Stimulated activated CD8-positive, alpha-beta memory T cell treated with anti-CD3 and anti-CD28 coated beads, Interleukin-7, amount 100 ng/mL, for 48 hours (primary cell): ENCODE data around the gene PLD4.
"Not testable (repeated sequence)": the region's sequence is repeated elsewhere in the genome, so short reads cannot be mapped to it uniquely, and the experiment has no call there.

Experiments used
- DNase-seq, 2 donors: peaks; one replicate each; pipeline ENCODE4 v3.0.0-alpha.2; 2020; ENCODE audit warnings: low read depth in 1 of 2; ENCODE audit errors: extremely low read depth in 1 of 2

The PLD4 gene, protein sequence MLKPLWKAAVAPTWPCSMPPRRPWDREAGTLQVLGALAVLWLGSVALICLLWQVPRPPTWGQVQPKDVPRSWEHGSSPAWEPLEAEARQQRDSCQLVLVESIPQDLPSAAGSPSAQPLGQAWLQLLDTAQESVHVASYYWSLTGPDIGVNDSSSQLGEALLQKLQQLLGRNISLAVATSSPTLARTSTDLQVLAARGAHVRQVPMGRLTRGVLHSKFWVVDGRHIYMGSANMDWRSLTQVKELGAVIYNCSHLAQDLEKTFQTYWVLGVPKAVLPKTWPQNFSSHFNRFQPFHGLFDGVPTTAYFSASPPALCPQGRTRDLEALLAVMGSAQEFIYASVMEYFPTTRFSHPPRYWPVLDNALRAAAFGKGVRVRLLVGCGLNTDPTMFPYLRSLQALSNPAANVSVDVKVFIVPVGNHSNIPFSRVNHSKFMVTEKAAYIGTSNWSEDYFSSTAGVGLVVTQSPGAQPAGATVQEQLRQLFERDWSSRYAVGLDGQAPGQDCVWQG

DNA sequence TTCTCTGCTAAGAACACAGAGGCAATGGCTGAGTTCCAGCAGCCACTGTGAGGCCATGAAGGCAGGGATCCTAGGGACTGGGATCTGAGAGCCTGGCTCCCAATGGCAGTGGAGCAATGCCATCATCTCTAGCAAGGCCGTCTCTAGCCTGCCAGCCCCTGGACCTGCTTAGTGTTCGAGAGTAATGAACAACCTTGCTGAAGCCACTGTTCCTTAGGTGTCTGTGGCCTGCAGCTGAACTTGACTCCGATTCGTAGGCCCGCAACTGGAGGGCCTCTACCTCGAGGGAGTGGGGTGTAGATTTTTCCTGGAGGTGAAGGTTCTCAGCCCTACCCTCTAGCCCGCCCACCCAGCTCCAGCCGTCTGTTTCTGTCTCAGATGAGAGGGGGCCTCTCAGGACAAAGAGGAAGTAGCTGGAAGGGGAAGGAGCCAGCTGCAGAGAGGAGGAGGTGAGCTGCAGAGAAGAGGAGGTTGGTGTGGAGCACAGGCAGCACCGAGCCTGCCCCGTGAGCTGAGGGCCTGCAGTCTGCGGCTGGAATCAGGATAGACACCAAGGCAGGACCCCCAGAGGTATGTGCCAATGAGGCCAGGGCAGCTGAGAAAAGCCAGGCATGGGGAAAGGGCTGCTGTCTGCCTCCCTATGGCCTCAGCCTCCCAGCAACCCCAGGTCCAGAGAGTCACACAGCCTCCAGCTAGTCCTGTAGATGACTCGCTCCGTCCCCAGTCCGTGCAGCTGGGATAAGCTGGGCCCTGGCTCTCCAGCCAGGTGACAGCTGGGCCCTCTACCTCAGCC is at the start of gene PLD4:
TSS of gene PLD4 (plus strand) at position 459 of the 793 bp plus-strand sequence. CDS start 2,262 bp downstream, outside the sequence.
- no peak for DNase-seq

GRCh38 chr14:104875412-104875751 is 49.3 kb upstream of the PLD4 start:
- DNase-seq, result no peak

GRCh38 chr14:104875811-104876210 is 48.9 kb upstream of the PLD4 start:
- DNase-seq, result no peak

DNA sequence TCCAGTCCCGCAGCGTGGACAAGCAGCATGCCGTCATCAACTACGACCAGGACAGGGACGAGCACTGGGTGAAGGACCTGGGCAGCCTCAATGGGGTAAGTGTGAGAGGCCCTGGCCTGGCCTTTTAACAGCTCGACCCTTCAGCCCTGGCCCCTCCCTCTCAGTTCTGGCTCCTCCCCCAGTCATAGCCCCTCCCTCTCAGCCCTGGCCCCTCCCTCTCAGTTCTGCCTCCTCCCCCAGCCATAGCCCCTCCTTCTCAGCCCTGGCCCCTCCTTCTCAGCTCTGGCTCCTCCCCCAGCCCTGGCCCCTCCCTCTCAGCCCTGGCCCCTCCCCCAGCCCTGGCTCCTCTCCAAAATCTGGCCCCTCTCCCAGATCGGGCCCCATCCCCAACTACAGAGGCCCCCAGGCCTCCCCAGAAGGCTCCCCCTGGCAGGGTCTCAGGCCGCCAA is 48.4 kb upstream of the PLD4 start:
- DNase-seq, result no peak

DNA sequence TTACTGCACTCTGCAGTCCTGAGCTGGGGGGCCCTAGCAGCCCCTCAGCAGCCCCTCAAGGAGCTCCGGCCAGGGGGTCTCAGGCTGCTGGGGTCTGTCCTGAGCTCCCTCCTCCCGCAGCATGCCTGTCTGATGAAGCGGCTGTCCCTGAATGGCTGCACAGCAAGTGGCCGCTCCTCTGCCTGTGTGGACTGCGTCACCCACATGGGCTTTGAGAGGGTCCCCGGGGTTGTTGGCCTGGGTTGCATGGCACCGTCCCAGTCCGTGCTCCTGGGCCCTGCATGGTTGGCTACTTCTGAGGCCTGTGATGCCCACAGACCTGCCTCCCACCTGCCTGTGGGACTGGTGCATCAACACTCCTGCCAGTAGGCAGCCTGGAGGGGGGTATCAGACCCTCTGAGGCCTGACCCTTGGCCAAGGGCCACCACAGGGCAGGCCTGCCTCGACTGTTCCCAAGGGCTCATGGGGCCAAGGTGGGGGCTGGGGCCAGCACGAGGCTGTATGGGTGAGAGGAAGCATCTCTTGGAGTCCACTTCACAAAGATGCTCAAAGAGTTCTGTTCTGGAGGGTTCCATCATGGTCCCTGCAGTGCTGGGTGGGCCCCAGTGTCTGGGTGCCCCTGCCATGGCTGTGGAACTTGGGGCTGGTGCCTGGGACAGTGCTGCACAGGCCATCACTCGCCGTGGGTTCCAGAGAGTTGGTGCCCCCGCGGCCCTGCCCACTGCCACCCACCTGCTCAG is 47.4 kb upstream of the PLD4 start:
- DNase-seq, result no peak

DNA sequence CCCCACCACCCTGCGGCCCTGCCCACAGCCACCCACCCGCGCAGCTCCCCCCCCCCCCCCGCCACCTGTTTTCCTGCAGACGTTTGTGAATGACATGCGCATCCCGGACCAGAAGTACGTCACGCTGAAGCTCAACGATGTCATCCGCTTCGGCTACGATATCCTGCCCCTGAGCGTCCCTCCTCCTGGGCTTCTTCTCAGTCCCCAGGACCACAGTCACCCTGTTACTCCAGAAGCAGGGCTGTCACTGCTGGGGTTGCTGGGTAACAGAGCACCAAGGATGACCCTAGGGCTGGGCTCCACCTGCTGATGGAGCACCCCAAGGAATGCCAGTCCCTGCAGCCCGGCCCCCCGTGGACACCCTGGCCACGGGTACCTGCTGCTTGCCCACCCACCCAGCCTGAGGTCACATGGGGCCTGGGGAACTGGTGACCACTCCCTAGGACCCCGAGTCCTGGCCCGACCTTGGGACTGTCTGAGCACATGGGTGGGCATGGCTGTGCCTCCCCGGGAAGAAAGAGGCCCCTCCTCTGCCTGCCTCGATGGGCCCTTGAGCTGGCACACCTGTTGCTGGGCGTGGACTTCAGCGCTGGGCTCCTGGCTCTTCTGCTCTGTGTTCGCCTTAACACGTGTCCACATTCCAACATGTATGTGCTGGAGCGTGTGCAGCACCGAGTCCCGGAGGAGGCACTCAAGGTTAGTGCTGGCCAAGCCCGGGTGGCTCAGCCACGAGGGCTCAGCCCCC is 46.7 kb upstream of the PLD4 start:
- DNase-seq, result no peak

- DNase-seq, result no peak
These were observed 46.1 kb upstream of the PLD4 start for GRCh38 chr14:104878582-104878981.

DNA sequence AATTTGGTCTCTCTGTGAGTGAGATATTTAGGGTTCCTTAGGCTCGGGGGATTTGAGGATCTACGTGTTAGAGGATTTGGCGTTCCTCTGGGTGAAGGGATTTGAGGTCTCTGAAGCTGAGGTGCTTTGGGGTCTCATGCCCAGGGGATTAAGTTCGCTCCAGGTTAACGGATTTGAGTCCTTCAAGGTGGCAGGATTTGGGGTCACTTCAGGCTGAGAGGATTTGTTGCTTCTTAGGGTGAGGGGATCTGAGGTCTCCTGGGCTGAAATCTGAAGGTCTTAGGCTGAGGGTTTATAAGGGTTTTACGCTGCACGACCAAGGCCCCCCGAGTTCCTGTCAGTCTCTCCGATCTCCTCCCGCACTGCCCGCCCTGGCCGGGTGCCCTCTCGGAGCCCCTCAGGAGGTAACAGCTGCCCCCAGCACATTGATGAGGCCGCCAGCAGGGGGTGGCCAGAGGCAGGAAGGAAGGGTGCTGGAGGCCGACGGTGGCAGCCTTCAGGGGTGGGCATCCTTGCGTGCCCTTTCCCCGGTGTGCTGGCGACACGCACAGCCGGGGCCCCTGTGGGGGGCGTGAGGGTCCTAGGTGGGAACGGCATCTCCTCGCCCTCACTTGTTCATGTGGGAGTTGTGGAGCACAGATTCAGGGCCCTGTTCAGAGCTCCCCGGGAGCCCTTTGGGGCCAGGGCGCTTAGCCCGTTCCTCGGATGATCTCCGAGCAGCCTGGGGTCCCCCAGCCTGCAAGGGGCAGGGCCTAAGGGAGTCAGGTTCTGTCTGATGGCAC is 45.3 kb upstream of the PLD4 start:
- no peak for DNase-seq

DNA sequence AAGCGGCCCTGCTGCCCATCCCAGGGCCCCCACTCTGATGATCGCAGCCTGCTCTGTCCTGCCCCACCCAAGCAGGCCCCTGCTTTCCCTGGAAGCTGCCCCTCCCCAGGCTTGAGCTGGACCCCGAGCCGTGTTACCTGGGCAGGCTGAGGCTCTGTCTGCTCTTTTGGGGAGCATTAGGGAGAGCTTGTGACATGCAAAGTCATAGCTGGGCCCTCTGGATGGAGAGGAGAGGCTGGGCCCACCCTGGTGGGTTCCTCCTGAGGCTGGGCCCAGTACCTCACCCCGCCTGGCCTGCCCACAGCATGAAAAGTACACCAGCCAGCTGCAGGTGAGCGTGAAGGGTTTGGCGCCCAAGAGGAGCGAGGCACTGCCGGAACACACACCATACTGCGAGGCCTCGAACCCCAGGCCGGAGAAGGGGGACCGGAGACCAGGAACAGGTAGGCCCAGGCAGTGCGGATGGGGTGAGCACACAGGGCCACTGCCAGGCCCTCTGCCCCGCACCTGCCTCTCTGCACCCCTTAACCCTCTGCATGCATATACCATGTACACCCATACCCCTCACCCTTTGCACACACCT is 44.6 kb upstream of the PLD4 start:
- DNase-seq, result no peak

- no peak for DNase-seq
These were observed 44.0 kb upstream of the PLD4 start for GRCh38 chr14:104880584-104881210.

DNA sequence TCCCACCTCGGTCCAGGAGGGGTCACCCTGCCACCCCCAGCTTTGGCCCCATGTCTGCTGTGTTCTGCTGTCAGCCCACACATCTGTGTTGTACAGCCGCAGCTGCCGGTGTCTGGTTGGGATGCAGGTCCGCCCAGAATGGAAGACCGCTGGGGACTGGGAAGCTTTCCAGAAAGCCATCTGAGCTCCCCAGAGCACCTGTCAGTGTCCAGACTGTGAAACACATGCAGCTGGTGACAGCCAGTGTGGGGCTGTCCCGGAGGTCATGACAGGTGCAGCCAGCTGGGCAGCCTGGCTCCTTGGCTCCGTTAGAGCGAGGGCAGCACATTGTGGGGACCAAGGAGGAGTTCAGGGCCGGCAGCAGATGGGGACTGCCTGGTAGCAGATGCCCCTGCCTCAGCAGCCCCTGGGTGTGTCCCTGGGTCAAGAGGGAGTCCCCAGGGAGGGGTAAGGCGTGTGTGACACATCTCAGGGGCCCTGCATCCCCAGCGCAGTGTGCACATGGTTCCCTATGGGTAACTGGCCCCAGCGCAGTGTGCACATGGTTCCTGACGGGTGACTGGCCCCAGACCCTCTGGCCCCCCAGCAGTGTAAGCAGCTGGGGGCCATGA is 43.2 kb upstream of the PLD4 start:
- no peak for DNase-seq

DNA sequence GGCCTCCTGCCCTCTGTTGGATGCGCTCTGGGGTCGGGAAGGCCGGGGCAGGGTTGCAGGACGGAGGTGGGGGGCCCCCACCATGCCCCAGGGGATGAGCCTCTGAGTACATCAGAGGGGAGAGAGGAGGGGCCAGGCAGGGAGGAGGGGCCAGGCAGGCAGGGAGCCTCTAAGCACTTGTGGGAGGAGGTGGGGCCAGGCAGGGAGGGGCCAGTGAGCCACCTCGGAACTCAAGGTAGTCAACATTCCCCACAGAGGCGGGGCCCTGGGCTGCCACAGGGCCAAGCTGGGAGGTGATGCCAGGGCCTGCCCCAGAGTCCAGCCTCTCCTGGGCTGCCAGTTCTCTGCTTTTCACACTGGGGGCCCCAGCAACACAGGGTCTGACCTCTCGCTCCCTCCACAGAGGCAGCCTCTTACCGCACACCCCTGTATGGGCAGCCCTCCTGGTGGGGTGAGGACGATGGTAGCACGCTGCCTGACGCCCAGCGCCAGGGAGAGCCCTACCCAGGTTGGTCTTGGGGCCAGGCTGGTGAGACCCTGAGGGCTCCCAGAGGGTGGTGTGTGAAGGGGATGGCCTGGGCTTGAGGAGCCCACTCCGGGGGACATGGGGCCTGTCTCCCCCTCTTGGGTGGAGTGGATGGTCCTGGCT is 42.2 kb upstream of the PLD4 start:
- DNase-seq, result peak in 1 of 2 donors; percentile 18

DNA sequence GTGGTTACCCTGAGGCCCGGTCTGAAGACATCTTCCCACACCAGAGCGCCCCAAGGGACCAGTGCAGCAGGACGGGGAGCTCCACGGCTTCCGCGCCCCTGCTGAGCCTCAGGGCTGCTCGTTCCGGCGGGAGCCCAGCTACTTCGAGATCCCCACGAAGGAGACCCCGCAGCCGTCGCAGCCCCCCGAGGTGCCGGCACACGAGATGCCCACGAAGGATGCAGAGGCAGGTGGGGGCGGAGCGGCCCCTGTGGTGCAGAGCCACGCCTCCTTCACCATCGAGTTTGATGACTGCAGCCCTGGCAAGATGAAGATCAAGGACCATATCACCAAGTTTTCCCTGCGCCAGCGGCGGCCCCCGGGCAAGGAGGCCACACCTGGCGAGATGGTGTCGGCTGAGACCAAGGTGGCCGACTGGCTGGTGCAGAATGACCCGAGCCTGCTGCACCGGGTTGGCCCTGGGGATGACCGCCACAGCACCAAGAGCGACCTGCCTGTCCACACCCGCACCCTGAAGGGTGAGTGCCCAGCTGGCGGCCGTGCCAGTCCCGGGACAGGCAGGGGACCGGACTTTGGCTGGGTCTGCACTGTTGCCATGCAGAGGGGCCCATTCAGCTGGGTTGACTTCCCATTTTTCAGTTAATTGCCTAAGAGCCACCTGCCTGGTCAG is 41.6 kb upstream of the PLD4 start:
- no peak for DNase-seq

DNA sequence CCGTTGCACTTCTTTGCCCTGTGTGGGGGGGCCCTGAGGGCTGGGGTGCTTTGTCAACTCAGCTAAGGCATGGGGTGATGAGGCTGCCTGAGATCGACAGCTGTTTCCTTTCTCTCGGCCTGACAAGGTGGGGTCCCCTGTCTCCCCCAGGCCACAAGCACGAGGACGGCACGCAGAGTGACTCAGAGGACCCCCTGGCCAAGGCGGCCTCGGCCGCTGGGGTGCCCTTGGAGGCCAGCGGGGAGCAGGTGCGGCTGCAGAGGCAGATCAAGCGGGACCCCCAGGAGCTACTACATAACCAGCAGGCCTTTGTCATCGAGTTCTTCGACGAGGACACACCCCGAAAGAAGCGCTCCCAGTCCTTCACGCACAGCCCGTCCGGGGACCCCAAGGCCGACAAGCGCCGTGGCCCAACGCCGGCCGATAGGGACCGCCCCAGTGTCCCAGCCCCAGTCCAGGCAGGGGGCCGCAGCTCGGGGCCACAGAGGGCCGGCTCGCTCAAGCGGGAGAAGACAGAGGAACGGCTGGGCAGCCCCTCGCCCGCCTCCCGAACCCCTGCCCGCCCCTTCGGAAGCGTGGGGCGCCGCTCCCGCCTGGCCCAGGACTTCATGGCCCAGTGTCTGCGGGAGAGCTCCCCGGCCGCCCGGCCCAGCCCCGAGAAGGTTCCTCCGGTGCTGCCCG is 40.9 kb upstream of the PLD4 start:
- no peak for DNase-seq

GRCh38 chr14:104884381-104884780 is 40.3 kb upstream of the PLD4 start:
- DNase-seq, result not testable (repeated sequence)

- no peak for DNase-seq
These were observed 39.4 kb upstream of the PLD4 start for GRCh38 chr14:104885031-104885972.
